Activated CD4-positive, alpha-beta T cell treated with anti-CD3 and anti-CD28 coated beads for 48 hours (primary cell): ENCODE data around the gene TTC28.
"Not testable (repeated sequence)": the region's sequence is repeated elsewhere in the genome, so short reads cannot be mapped to it uniquely, and the experiment has no call there.

Experiments
- DNase-seq: peaks from one replicate; pipeline ENCODE4 v3.0.0-alpha.2; 2020

Gene TTC28

DNA sequence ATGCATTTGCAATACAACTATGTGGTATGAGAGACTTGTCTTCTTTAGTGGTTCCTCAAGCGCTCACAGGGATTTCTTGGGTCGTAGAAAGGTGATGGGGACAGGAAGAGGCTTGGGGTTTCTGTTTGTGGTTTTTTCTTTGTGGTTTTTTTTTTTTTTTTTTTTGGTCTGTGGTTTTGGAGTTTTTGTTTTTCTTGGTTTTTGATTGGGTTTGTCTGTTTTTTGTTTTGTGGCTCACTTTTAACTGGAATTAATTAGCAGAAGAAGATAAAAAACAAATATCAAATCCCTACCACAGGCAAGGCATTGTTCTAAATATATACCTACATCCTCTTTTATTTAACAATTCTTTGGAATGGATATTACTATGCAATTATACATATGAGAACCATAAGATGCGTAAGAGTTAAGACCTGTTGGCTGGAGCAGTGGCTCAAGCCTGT lies 5.5 kb downstream of the TTC28 start:
- DNase-seq = peak; percentile 13

DNA sequence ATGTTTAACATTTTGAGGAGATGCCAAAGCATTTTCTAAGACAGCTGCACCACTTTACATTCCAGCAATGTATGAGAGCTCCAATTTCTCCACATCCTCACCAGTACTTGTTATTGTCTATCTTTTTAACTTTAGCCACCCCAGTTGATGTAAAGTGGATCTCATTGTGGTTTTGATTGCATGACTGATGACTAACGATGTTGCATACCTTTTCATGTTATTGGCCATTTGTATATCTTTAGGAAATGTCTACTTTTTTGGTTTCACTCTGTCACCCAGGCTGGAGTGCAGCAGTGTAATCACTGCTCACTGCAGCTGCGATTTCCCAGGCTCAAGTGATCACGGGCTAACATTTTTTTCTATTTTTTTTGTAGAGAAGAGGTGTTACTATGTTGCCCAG lies 8.9 kb downstream of the TTC28 start:
- no peak for DNase-seq

DNA sequence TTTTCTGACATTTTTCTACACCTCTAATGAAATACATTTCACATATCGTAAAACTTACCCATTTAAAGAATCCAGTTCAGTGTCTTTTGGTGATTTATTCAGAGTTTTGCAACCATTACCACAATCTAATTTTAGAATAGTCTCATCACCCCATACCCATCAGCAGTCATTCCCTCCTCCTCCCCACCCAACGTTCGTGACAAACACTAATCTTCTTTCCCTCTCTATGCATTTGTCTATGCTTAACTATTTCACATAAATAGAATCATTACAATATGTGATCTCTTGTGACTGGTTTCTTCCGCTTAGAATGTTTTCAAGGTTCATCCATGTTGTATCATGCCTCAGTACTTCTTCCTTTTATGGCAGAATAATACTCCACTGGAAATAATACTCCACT lies 9.5 kb downstream of the TTC28 start:
- no peak for DNase-seq

DNA sequence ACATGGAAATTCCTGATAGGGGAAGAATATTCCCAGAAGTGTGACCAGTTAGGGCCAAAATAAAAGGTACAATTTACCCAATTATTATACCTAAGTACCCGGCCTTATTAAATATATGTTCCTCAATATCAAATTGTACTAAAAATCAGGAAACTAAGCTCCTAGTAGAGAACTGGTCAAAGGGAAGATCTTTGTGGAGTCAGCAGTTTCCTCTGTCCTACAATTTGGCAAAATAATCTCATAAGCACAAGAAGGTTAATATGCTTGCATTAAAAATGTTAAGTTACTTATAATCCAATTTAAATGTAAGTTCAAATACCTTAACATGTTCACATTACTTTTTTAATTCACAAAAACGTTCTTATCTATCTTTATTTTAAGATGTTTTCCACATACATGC lies 10.3 kb downstream of the TTC28 start:
- DNase-seq = no peak

DNA sequence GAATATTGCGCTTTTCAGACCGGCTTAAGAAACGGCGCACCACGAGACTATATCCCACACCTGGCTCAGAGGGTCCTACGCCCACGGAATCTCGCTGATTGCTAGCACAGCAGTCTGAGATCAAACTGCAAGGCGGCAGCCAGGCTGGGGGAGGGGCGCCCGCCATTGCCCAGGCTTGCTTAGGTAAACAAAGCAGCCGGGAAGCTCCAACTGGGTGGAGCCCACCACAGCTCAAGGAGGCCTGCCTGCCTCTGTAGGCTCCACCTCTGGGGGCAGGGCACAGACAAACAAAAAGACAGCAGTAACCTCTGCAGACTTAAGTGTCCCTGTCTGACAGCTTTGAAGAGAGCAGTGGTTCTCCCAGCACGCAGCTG lies 16.1 kb downstream of the TTC28 start:
- not testable (repeated sequence) for DNase-seq

DNA sequence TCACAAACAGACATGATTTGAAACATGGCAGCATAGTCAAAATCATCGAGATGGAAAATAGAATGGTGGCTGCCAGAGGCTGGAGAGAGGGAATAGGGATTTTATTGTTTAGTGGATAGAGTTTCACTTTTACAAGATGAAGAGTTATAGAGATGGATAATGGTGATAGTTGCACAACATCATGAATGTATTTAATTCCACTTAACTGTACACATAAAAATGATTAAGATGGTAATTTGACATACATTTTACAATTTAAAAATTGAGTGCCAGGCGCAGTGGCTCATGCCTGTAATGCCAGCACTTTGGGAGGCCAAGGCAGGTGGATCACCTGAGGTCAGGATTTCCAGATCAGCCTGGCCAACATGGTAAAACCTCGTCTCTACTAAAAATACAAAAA lies 21.2 kb downstream of the TTC28 start:
- DNase-seq = no peak

DNA sequence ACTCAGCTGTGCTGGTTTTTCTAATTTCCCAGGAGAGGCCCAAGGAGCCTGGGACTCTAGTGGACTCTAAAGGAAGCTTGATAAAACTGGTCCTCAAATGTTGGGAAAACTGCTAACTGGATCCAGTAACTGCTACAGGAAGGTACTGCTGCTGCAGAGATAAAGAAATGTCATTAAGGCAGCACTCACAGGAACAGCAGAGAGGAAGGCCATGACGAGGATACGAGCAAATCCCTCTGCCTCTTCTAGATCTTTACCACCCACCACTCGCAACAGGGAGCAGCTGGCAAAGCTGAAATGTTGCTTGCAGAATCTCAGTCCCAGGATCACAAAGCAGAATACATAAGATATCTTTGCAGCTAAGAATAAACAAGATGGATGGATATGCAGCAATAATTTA lies 23.5 kb downstream of the TTC28 start:
- no peak for DNase-seq

DNA sequence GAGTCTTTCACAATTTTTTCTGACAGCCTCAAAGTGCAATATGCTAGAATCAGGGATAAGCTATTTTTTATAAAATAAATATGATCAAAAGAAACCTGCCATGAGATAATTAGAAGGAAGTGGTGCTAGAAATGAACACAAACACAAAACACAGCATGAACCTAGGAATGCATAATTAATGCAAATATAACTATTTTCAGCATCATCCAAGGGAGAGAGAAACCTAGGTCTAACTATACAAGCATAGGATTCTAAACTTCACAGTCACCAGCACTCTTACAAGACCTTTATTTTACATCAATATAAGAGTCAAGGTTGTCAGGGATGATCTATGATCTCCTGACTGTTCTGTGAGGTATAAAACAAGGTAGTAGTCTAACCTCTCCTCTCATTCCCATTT lies 29.2 kb downstream of the TTC28 start:
- DNase-seq = no peak

DNA sequence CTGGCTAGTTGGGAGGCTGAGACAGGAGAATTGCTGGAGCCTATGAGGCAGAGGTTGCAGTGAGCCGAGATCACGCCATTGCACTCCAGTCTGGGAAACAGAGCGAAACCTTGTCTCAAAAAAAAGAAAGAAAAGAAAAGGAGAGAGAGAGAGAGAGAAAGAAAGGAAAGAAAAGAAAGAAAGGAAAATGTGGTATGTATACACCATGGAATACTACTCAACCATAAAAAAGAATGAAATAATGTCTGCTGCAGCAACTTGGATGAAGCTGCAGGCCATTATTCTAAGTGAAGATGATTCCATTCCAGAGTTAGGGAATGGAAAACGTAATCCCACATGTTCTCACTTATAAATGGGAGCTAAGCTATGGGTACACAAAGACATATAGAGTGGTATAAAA lies 30.8 kb downstream of the TTC28 start:
- no peak for DNase-seq

DNA sequence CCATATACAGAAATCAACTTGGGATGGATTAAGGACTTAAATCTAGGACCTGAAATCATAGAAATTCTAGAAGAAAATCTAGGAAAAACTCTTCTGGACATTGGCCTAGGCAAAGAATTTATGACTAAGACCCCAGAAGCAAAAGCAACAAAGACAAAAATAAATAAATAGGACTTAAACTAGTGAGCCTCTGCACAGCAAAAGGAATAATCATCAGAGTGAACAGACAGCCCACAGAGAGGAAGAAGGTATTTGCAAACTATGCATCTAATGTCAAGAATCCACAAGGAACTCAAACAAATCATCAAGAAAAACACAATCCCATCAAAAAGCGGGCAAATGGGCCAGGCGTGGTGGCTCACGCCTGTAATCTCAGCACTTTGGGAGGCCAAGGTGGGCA lies 32.4 kb downstream of the TTC28 start:
- no peak for DNase-seq

DNA sequence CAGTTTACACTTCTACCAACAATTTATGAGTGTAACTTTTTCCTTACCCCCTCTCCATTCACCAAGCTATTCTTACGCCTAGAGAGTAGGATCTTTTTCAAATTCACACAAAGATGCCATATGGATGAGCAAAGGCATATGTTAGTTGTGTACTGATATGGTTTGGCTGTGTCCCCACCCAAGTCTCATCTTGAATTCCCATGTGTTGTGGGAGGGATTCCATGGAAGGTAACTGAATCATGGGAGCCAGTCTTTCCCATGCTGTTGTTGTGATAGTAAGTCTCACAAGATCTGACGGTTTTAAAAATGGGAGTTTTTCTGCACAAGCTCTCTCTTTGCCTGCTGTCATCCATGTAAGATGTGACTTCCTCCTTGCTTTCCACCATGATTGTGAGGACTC lies 40.3 kb downstream of the TTC28 start:
- DNase-seq = no peak

DNA sequence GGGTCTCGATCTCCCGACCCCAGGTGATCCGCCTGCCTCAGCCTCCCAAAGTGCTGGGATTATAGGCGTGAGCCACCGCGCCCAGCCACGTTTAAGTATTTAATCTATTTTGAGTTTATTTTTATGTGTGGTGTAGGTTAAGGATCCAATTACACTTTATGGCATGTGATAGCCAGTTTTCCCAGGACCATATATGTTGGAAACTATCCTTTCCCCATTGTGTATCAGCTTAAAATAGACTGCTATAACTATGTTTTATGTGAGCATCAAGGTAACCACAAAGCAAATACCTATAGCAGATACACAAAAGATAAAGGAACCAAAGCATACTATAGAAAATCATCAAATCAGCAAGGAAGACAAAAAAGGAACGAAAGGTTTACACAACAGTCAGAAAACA lies 42.4 kb downstream of the TTC28 start:
- DNase-seq = no peak

DNA sequence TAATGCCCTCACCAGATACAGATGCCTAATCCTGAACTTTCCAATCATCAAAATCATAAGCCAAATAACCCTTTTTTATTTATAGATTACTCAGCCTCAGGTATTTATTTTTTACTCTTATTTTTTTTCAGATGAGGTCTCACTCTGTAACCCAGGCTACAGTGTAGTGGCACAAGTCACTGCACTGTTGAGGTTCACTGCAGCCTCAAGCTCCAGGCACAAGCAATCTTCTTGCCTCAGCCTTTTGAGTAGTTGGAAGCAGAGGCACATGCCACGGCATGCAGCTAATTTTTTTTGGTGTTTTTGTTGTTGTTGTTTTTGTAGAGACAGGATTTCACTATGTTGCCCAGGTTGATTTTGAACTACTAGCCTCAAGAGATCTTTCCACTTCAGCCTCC lies 49.5 kb downstream of the TTC28 start:
- no peak for DNase-seq

DNA sequence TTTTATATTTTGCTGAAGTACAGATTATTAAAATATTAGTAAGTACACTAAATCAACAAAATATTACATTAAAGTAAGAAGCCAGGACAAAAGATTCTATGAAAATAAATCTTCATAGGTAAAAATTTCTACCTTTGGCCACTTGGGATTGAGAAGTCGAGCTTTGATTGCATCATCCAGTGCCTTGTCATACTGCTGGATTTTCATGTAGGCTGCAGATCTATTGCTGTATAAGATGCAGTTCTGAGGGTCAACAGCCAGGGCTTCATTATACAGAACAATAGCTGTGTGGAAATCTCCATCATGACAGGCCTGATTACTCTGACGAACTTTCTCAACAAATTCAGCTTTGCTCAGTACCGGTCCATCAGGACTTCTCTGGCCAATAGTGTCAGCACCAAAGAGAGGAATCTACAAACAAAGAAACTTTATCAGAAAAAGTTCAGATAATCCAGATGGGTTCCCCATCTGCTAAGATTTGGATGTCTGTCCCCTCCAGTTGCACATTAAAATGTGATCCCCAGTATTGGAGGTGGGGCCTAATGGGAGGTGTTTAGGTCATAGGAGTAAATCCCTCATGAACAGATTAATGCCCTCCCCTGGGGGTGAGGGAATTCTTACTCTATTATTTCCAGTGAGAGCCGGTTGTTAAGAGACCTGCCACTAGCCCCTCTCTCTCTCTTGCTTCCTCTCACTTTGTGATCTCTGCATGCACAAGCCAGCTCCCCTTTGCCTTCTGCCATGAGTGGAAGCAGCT lies 50.0 kb downstream of the TTC28 start:
- DNase-seq = no peak

DNA sequence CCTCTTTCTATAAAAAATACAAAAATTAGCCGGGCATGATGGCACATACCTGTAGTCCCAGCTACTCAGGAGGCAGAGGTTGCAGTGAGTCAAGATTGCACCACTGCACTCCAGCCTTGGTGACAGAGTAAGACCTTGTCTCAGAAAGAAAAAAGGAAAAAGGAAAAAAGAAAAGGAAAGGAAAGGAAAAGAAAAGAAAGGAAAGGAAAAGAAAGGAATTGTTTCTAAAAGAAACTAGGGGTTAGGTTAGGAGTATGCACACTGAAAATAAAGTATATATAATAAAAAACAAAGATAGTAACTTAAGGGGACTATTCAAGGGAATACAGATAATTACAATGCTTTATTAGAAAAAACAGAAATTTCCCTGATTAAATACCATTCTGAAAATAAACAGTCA lies 50.9 kb downstream of the TTC28 start:
- no peak for DNase-seq

DNA sequence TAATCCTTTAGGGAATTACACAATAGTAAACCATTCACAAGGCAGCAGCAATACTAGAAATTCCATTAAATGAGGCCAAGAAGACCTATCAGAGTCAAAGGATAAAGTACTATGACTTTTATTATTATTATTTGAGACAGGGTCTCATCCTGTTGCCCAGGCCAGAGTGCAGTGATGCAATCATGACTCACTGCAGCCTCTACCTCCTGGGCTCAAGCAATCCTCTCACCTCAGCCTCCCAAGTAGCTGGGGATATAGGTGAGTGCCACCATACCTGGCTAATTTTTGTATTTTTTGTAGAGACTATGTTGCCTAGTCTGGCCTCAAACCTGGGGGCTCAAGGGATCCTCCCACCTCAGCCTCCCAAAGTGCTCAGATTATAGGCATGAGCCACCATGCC lies 51.8 kb downstream of the TTC28 start:
- DNase-seq = no peak

DNA sequence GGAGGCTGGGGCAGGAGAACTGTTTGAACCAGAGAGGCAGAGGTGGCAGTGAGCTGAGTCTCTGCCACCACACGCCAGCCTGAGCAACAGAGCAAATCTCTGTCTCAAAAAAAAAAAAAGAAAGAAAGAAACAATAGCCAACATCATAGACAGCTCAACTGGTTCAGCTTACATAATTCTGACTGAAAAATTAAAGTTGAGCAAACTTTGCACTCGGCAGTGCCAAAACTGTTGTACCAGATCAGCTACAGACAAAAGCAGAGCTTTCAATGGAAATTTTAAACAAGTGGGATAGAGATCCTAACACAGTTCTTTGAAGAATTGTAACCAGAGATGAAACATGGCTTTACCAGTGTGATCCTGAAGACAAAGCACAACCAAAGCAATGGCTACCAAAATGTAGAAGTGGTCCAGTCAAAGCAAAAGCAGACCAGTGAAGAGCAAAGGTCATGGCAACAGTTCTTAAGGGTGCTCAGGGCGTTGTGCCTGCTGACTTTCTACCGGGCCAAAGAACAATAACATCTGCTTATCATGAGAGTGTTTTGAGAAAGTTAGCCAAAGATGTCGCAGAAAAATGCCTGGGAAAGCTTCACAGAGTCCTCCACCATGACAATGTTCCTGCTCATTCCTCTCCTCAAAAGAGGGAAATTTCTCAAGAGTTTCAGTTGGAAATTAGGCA lies 59.3 kb downstream of the TTC28 start:
- no peak for DNase-seq

DNA sequence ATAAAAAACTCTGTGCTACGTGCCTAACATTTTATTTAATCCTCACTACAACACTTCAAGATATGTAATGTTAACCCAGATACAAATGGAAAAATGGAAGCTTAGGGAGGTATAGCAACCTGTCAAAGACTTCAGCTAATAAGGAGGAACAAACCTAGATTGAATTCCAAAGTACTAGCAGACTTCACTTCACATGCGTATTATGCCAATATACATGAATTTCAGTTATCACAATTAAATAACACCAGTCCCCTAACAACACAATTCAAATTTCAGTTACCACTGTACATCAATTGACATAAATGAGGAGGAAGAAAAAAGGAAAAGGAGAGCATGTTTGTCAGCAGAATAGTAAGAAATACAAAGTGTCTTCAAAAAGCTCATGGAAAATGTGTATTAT lies 60.4 kb downstream of the TTC28 start:
- no peak for DNase-seq

DNA sequence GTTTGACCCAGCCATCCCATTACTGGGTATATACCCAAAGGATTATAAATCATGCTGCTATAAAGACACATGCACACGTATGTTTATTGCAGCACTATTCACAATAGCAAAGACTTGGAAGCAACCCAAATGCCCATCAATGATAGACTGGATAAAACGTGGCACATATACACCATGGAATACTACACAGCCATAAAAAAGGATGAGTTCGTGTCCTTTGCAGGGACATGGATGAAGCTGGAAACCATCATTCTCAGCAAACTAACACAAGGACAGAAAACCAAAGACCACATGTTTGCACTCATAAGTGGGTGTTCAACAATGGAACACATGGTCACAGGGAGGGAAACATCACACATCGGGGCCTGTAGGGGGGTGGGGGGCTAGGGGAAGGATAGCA lies 64.2 kb downstream of the TTC28 start:
- DNase-seq = not testable (repeated sequence)

DNA sequence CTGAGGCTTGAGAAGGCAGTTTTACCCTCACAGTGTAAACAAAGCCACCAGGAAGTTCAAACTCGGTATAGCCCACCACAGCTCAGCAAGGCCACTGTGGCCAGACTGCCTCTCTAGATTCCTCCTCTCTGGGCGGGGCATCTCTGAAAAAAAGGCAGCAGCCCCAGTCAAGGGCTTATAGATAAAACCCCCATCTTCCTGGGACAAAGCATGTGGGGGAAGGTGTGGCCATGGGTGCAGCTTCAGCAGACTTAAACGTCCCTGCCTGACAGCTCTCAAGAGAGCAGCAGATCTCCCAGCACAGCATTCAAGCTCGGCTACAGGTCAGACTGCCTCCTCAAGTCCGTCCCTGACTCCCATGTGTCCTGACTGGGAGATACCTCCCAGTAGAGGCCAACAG lies 69.7 kb downstream of the TTC28 start:
- DNase-seq = no peak

DNA sequence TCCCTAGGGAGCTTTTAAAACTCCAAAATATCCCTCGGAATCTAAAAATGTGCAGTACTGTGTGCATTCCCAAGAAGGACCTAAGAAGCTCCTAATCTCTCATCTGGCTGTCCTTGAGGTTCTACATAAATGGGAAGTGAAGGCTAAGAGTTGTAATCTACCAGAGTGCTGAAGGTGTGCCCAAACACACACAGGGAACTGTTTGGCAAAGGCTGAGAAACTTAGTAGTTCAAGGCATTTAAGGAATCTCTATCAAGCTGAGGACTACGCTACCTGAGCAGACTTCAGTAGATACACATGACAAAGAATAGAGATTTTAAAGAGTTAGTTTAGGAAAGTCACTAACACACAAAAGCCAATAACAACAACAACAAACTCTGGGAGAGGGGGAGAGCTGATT lies 71.1 kb downstream of the TTC28 start:
- no peak for DNase-seq

DNA sequence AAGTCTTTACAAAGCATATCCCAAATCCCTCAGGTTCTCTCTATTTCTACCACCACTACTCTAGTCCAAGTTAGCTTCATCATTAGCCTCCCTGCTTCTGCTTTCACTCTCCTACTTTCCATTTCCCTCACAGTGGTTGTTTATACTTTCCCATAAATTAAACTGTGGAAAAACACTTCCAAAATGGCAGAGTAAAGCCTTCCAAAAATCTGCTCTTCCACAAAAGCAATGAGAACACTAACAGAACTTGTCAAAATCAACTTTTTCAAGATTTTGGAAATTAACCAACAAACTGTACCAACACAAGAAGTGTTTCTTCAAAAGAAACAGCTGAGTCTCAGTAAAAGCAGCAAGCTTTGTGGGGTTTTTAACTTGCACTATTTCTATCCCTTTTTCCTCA lies 71.8 kb downstream of the TTC28 start:
- DNase-seq = no peak

DNA sequence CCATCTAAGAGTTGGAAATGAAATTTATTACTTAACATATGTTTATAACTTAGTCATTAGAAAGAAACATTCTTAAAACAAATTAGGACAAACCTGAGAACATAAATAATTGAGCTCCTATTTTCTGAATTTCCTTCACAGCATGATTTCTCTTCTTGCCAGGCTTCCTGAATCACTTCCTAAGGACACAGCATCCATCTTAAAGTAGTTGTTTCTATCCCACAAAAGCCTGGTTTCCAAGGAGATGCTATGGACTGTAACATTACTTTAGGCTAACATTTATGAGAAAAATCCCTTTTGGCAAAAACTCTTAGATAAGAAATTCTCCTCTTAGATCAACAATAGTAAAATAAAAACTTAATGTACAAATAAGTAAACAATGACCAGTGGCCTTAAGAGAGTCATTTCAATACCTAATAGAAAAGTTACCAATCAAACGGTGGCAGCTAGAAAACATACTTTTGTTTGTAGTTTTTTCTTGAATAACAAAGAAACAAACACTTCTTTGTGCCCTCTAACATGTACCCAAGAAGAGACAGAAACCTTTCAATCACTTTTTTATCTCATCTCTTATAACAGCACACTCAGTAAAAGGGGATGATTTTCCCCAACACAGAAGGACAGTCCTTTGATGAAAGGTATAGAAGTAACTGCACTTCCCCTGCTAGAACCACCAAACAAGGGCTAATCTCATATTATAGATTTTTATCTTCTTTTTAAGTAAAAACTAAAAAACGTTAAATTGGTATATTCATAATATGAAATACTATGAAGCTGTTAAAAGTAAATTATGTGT lies 74.5 kb downstream of the TTC28 start:
- DNase-seq = no peak

DNA sequence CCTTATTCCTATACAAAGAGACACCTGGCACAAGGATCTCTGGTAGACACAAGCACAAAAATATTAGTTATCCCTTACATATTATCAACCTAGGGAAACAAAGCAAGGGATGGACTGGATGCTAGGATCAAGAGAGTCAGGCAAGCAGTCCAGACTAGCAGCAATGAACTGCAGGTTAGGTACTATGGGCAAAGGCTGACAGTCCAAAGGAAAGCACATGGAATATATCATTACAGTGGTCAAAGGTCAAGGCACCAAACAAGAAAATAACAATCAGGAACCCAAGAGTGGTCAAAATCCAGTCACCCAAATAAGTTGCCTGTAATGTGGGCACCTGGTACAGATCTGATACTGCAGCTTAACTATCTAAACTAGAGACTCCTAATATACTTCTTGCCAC lies 77.7 kb downstream of the TTC28 start:
- DNase-seq = no peak
